Left renal cortex interstitium (tissue), 4 donors: ENCODE measurements around the gene PGGHG. TPM values are rescaled to one million over a fixed set of nuclear protein-coding genes. Genes with fewer than 3 reads are reported as not detected.
"Not testable (repeated sequence)": the region's sequence is repeated elsewhere in the genome, so short reads cannot be mapped to it uniquely, and the experiment has no call there.

Source experiments
- DNase-seq, 4 donors: peaks; one replicate each; pipeline ENCODE4 v3.0.0-alpha.2; 2013; ENCODE audit warnings: low read depth in 4 of 4, low spot score in 2 of 4, missing footprints in 1 of 4
- polyA plus RNA-seq, 4 donors: library from polyadenylated mRNA; unstranded; fragments of 120-200 nt; gene quantifications; one replicate each; pipeline ENCODE4 v1.2.1, GENCODE V29; 2013; ENCODE audit not compliant: insufficient read length in 4 of 4

Gene PGGHG
- polyA plus RNA-seq, 4 donors: 11.1 to 25.5 (median 23.5) TPM

GRCh38 chr11:284105-285020 is 4.6 kb upstream of the PGGHG start:
- no peak for DNase-seq

- no peak for DNase-seq
Observed at GRCh38 chr11:285021-285893, 3.7 kb upstream of the PGGHG start.

GRCh38 chr11:285894-286220 is 3.1 kb upstream of the PGGHG start:
- DNase-seq: no peak

GRCh38 chr11:286977-287820 is 1.7 kb upstream of the PGGHG start:
- DNase-seq: not testable (repeated sequence)

GRCh38 chr11:287821-288477 is 977 bp upstream of the PGGHG start:
- no peak for DNase-seq

GRCh38 chr11:289398-289711 is 429 bp downstream of the PGGHG start:
- DNase-seq: no peak

GRCh38 chr11:289712-290620 is 1.0 kb downstream of the PGGHG start:
- no peak for DNase-seq

GRCh38 chr11:290621-291231 is 1.8 kb downstream of the PGGHG start:
- DNase-seq: no peak

GRCh38 chr11:291281-292210 is 2.6 kb downstream of the PGGHG start:
- no peak for DNase-seq

GRCh38 chr11:292211-293121 is 3.5 kb downstream of the PGGHG start:
- no peak for DNase-seq

GRCh38 chr11:293271-293851 is 4.4 kb downstream of the PGGHG start:
- no peak for DNase-seq

GRCh38 chr11:293852-294661 is 5.1 kb downstream of the PGGHG start:
- no peak for DNase-seq

GRCh38 chr11:294780-295179 is 5.9 kb downstream of the PGGHG start:
- DNase-seq: no peak

- no peak for DNase-seq
Observed at GRCh38 chr11:295351-296170, 6.6 kb downstream of the PGGHG start.
